Kidney capillary endothelial cell (primary cell): ENCODE results near the gene SLC35F3.

Experiments used
- DNase-seq: peaks from one replicate; pipeline ENCODE4 v3.0.0-alpha.2; 2018; ENCODE audit warnings: low spot score

Gene SLC35F3

GRCh38 chr1:234369784-234370183 lies 465.3 kb downstream of the SLC35F3 start:
- no peak for DNase-seq

- DNase-seq: no peak
Observed at GRCh38 chr1:234371414-234371813, 466.9 kb downstream of the SLC35F3 start.

- DNase-seq: no peak
Observed at GRCh38 chr1:234372011-234372757, 467.7 kb downstream of the SLC35F3 start.

GRCh38 chr1:234373064-234373958 lies 468.8 kb downstream of the SLC35F3 start, which contains the start of gene COA6:
Gene COA6, plus strand, starts transcription at chr1:234373456. Its CDS starts 11 bp downstream, at chr1:234373467.
- DNase-seq: peak; percentile 96

GRCh38 chr1:234373959-234374254 lies 469.4 kb downstream of the SLC35F3 start:
- no peak for DNase-seq
